PFSK-1 (cell line): ENCODE results near the gene NAGK.

Experiments used
- FOXP2 ChIP-seq: optimal IDR thresholded peaks from 2 replicates; pipeline ENCODE3; 2011; ENCODE audit warnings: borderline replicate concordance, control low read depth, inconsistent platforms; ENCODE audit not compliant: insufficient read depth; ENCODE audit errors: extremely low read length, extremely low read depth
- POLR2AphosphoS5 ChIP-seq: IDR thresholded peaks from 2 replicates; pipeline ENCODE4 v1.6.1; 2012; ENCODE audit warnings: low read depth, mild to moderate bottlenecking, control low read depth, low read length, moderate library complexity
- REST ChIP-seq, 2 experiments: IDR thresholded peaks; 2 replicates each; pipeline versions ENCODE4 v1.6.1 to v1.8.0; 2011 to 2012; ENCODE audit warnings: low read depth in 2 of 2, low read length in 2 of 2, control low read depth in 1 of 2, inconsistent platforms in 1 of 2, mild to moderate bottlenecking in 1 of 2, moderate library complexity in 1 of 2; ENCODE audit not compliant: insufficient read depth in 1 of 2
- SIN3A ChIP-seq: IDR thresholded peaks from 2 replicates; pipeline ENCODE4 v1.6.1; 2012; ENCODE audit warnings: mild to moderate bottlenecking, low read length, moderate library complexity, borderline replicate concordance; ENCODE audit not compliant: insufficient read depth
- TAF1 ChIP-seq: IDR thresholded peaks from 2 replicates; pipeline ENCODE4 v1.6.1; 2012; ENCODE audit warnings: low read length, control low read depth, borderline replicate concordance; ENCODE audit not compliant: insufficient read depth

Gene NAGK

GRCh38 chr2:71045865-71046548, 22.4 kb upstream of the NAGK start:
- TF ChIP-seq FOXP2 (no peak), REST (IDR thresholded peaks at IDR 0.05; ENCODE audit: insufficient read depth in 1 of 2, low read depth in 2 of 2, low read length in 2 of 2) (no peak), POLR2AphosphoS5 (no peak), TAF1 (no peak), SIN3A (no peak)

- no peak for TF ChIP-seq POLR2AphosphoS5
- no peak for TF ChIP-seq FOXP2
- TF ChIP-seq REST (IDR thresholded peaks at IDR 0.05; ENCODE audit: insufficient read depth in 1 of 2, low read depth in 2 of 2, low read length in 2 of 2) = no peak
- TF ChIP-seq TAF1 = no peak
- TF ChIP-seq SIN3A = no peak
Measured at GRCh38 chr2:71048096-71048495, 20.4 kb upstream of the NAGK start.

GRCh38 chr2:71060211-71060610, 8.2 kb upstream of the NAGK start:
- TF ChIP-seq SIN3A = no peak
- TF ChIP-seq TAF1 = no peak
- TF ChIP-seq FOXP2 = no peak

GRCh38 chr2:71060871-71061270, 7.6 kb upstream of the NAGK start:
- TF ChIP-seq REST (IDR thresholded peaks at IDR 0.05; ENCODE audit: insufficient read depth in 1 of 2, low read depth in 2 of 2, low read length in 2 of 2) (no peak), SIN3A (no peak), FOXP2 (no peak), POLR2AphosphoS5 (no peak), TAF1 (no peak)

GRCh38 chr2:71063216-71063615, 5.2 kb upstream of the NAGK start:
- TF ChIP-seq TAF1 (no peak), SIN3A (no peak), POLR2AphosphoS5 (no peak), REST (IDR thresholded peaks at IDR 0.05; ENCODE audit: insufficient read depth in 1 of 2, low read depth in 2 of 2, low read length in 2 of 2) (no peak), FOXP2 (no peak)
